Liver (tissue), 9 donors: ENCODE results near the gene RGS18. TPM values are rescaled to one million over a fixed set of nuclear protein-coding genes. Genes with fewer than 3 reads are reported as not detected.

Experiments used
- DNase-seq: peaks from one replicate; pipeline ENCODE4 v3.0.0-alpha.2; 2017; ENCODE audit warnings: low spot score
- H3K27ac ChIP-seq, 2 donors: one replicate each; pipeline ENCODE4 v1.7.0; 2013; ENCODE audit warnings: inconsistent platforms in 2 of 2, low read length in 2 of 2, control low read depth in 1 of 2, low read depth in 1 of 2, mild to moderate bottlenecking in 1 of 2
- H3K27me3 ChIP-seq, 4 donors: one replicate each; pipeline versions ENCODE4 v1.6.1 to v1.7.0; 2013; ENCODE audit warnings: low read length in 3 of 4, inconsistent platforms in 1 of 4, mild to moderate bottlenecking in 1 of 4, moderate library complexity in 1 of 4; ENCODE audit not compliant: control insufficient read depth in 4 of 4, insufficient read depth in 4 of 4
- H3K36me3 ChIP-seq, 4 donors: one replicate each; pipeline versions ENCODE4 v1.6.1 to v1.7.0; 2013; ENCODE audit warnings: low read length in 3 of 4, mild to moderate bottlenecking in 3 of 4, low read depth in 1 of 4, moderate library complexity in 1 of 4; ENCODE audit not compliant: control insufficient read depth in 4 of 4, insufficient read depth in 3 of 4
- H3K4me1 ChIP-seq, 4 donors: one replicate each; pipeline versions ENCODE4 v1.6.1 to v1.7.0; 2013; ENCODE audit warnings: low read length in 3 of 4, mild to moderate bottlenecking in 3 of 4, moderate library complexity in 1 of 4; ENCODE audit not compliant: control insufficient read depth in 4 of 4, insufficient read depth in 4 of 4
- H3K4me3 ChIP-seq, 3 donors: one replicate each; pipeline versions ENCODE4 v1.6.1 to v1.7.0; 2013; ENCODE audit warnings: low read length in 3 of 3, control low read depth in 1 of 3, low read depth in 1 of 3, mild to moderate bottlenecking in 1 of 3
- H3K9ac ChIP-seq, 2 donors: one replicate each; pipeline ENCODE4 v1.7.0; 2013; ENCODE audit warnings: low read length in 2 of 2, mild to moderate bottlenecking in 2 of 2, moderate library complexity in 2 of 2, control low read depth in 1 of 2, low read depth in 1 of 2
- H3K9me3 ChIP-seq, 4 donors: one replicate each; pipeline versions ENCODE4 v1.6.1 to v1.7.0; 2013; ENCODE audit warnings: low read length in 3 of 4; ENCODE audit not compliant: control insufficient read depth in 4 of 4
- EGR1 ChIP-seq, 2 donors: IDR thresholded peaks; 2 replicates each; pipeline ENCODE4 v1.6.1; 2016 to 2018; ENCODE audit warnings: antibody characterized with exemption in 2 of 2, low read depth in 2 of 2
- FOXA1 ChIP-seq: IDR thresholded peaks from 2 replicates; pipeline ENCODE4 v1.6.1; 2016; ENCODE audit warnings: antibody characterized with exemption
- FOXA2 ChIP-seq: IDR thresholded peaks from 2 replicates; pipeline ENCODE4 v1.6.1; 2016; ENCODE audit warnings: antibody characterized with exemption
- GABPA ChIP-seq, 2 donors: IDR thresholded peaks in 1 of 2; conservative IDR thresholded peaks in 1 of 2; 2 replicates each; pipeline ENCODE4 v1.6.1; 2016; ENCODE audit warnings: antibody characterized with exemption in 2 of 2, mild to moderate bottlenecking in 1 of 2, moderate library complexity in 1 of 2
- HNF4A ChIP-seq, 2 donors: conservative IDR thresholded peaks; 2 replicates each; pipeline ENCODE4 v1.6.1; 2016; ENCODE audit warnings: antibody characterized with exemption in 2 of 2, mild to moderate bottlenecking in 2 of 2
- HNF4G ChIP-seq: IDR thresholded peaks from 2 replicates; pipeline ENCODE4 v1.6.1; 2016; ENCODE audit warnings: antibody characterized with exemption
- JUND ChIP-seq, 2 donors: IDR thresholded peaks; 2 replicates each; pipeline ENCODE4 v1.6.1; 2016; ENCODE audit warnings: antibody characterized with exemption in 2 of 2
- NR2F2 ChIP-seq: IDR thresholded peaks from 2 replicates; pipeline ENCODE4 v1.6.1; 2016; ENCODE audit warnings: antibody characterized with exemption
- RAD21 ChIP-seq, 2 donors: IDR thresholded peaks; 2 replicates each; pipeline ENCODE4 v1.6.1; 2016; ENCODE audit warnings: antibody characterized with exemption in 2 of 2, mild to moderate bottlenecking in 2 of 2
- REST ChIP-seq: IDR thresholded peaks from 2 replicates; pipeline ENCODE4 v1.6.1; 2016; ENCODE audit warnings: antibody characterized with exemption, mild to moderate bottlenecking
- RXRA ChIP-seq, 2 donors: IDR thresholded peaks; 2 replicates each; pipeline ENCODE4 v1.6.1; 2017 to 2018; ENCODE audit warnings: antibody characterized with exemption in 2 of 2, mild to moderate bottlenecking in 1 of 2
- SP1 ChIP-seq: IDR thresholded peaks from 2 replicates; pipeline ENCODE4 v1.6.1; 2018; ENCODE audit warnings: antibody characterized with exemption, mild to moderate bottlenecking
- TAF1 ChIP-seq: conservative IDR thresholded peaks from 2 replicates; pipeline ENCODE4 v1.6.1; 2016; ENCODE audit warnings: antibody characterized with exemption, mild to moderate bottlenecking
- YY1 ChIP-seq: IDR thresholded peaks from 2 replicates; pipeline ENCODE4 v1.6.1; 2016; ENCODE audit warnings: antibody characterized with exemption, mild to moderate bottlenecking
- WGBS: extraction: QIAGEN DNeasy Blood & Tissue Kit; methylation state at CpG from one replicate; pipeline ENCODE4 v1.1.7; 2013; 5-methylcytosine and 5-hydroxymethylcytosine counted together
- polyA plus RNA-seq, 2 donors: library from polyadenylated mRNA; stranded (reverse) in 1 of 2; unstranded in 1 of 2; fragments of 200-250 nt in 1 of 2; fragments of >200 nt in 1 of 2; fragmentation: Nextera tagmentation in 1 of 2; extraction: Ambion mirVana in 1 of 2; gene quantifications; one replicate each; pipeline versions ENCODE4 v1.2.1 to v1.2.3, GENCODE V29; 2013 to 2015
- total RNA-seq, 2 donors: library from RNA; depleted of rRNA; stranded (reverse); fragments of >200 nt; gene quantifications; one replicate each; pipeline ENCODE4 v1.2.3, GENCODE V29; 2014
- TF ChIP-seq, protein P1 (sequence below): fragments of 150-350 bp; IDR thresholded peaks from 2 replicates; pipeline ENCODE4 v1.5.1; 2017; ENCODE audit warnings: improper control_type of control experiment, low read depth, low read length; ENCODE audit not compliant: missing input control
- TF ChIP-seq, protein P2 (sequence below): IDR thresholded peaks from 2 replicates; pipeline ENCODE4 v1.6.1; 2016; ENCODE audit warnings: antibody characterized with exemption
- TF ChIP-seq, protein P3 (sequence below): IDR thresholded peaks from 2 replicates; pipeline ENCODE4 v1.6.1; 2016; ENCODE audit warnings: antibody characterized with exemption
- TF ChIP-seq, protein P4 (sequence below): IDR thresholded peaks from 2 replicates; pipeline ENCODE4 v1.6.1; 2016; ENCODE audit warnings: antibody characterized with exemption
- donor health status: healthy.
- donor health status: healthy.
- donor health status: healthy.
- donor health status: healthy.
- donor health status: healthy.

The RGS18 gene
- total and polyA plus RNA-seq, 4 donors, result 1.0 to 11.1 (median 1.8) TPM

DNA sequence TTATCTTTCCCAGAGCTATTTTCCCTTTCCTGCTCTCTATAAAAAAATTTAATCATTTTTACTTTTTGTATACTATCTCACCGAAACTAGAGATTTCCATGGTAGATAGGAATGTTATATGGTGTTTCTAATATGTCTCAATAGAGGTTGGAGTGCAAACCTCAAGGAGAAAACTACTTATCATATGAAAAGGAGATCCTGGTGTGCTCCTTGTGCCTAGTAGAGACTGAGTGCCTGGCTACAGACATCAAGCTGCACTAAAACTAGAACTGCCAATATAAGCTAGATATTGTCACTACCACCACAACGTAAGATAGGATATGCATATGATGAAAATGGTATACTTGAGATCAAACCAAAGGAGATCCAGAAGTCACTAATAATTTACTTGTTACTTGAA, 67.0 kb downstream of the RGS18 start:
- WGBS, result 69% methylated on average over 2 of the region's 2 CpGs
- TF ChIP-seq JUND (IDR thresholded peaks at IDR 0.05), result no peak
- TF ChIP-seq, protein P1, sequence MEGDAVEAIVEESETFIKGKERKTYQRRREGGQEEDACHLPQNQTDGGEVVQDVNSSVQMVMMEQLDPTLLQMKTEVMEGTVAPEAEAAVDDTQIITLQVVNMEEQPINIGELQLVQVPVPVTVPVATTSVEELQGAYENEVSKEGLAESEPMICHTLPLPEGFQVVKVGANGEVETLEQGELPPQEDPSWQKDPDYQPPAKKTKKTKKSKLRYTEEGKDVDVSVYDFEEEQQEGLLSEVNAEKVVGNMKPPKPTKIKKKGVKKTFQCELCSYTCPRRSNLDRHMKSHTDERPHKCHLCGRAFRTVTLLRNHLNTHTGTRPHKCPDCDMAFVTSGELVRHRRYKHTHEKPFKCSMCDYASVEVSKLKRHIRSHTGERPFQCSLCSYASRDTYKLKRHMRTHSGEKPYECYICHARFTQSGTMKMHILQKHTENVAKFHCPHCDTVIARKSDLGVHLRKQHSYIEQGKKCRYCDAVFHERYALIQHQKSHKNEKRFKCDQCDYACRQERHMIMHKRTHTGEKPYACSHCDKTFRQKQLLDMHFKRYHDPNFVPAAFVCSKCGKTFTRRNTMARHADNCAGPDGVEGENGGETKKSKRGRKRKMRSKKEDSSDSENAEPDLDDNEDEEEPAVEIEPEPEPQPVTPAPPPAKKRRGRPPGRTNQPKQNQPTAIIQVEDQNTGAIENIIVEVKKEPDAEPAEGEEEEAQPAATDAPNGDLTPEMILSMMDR, result no peak
- no peak for TF ChIP-seq RAD21 (IDR thresholded peaks at IDR 0.05)
- no peak for TF ChIP-seq EGR1 (IDR thresholded peaks at IDR 0.05; ENCODE audit: low read depth in 2 of 2)
- TF ChIP-seq, protein P2, sequence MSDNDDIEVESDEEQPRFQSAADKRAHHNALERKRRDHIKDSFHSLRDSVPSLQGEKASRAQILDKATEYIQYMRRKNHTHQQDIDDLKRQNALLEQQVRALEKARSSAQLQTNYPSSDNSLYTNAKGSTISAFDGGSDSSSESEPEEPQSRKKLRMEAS, result no peak
- no peak for TF ChIP-seq FOXA1
- TF ChIP-seq, protein P3, sequence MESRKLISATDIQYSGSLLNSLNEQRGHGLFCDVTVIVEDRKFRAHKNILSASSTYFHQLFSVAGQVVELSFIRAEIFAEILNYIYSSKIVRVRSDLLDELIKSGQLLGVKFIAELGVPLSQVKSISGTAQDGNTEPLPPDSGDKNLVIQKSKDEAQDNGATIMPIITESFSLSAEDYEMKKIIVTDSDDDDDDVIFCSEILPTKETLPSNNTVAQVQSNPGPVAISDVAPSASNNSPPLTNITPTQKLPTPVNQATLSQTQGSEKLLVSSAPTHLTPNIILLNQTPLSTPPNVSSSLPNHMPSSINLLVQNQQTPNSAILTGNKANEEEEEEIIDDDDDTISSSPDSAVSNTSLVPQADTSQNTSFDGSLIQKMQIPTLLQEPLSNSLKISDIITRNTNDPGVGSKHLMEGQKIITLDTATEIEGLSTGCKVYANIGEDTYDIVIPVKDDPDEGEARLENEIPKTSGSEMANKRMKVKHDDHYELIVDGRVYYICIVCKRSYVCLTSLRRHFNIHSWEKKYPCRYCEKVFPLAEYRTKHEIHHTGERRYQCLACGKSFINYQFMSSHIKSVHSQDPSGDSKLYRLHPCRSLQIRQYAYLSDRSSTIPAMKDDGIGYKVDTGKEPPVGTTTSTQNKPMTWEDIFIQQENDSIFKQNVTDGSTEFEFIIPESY, result no peak
- TF ChIP-seq, protein P4, sequence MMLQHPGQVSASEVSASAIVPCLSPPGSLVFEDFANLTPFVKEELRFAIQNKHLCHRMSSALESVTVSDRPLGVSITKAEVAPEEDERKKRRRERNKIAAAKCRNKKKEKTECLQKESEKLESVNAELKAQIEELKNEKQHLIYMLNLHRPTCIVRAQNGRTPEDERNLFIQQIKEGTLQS, result no peak
- TF ChIP-seq TAF1, result no peak
- no peak for TF ChIP-seq REST
- TF ChIP-seq NR2F2, result no peak
- TF ChIP-seq GABPA (IDR thresholded peaks at IDR 0.05 in 1 of 2, conservative IDR thresholded peaks at IDR 0.05 in 1 of 2), result no peak
- TF ChIP-seq SP1, result no peak
- TF ChIP-seq RXRA (IDR thresholded peaks at IDR 0.05), result no peak
- no peak for TF ChIP-seq HNF4G
- no peak for TF ChIP-seq YY1
- TF ChIP-seq HNF4A (conservative IDR thresholded peaks at IDR 0.05), result no peak
- no peak for TF ChIP-seq FOXA2
- DNase-seq, result no peak
- Histone ChIP-seq H3K9me3 (peaks cover 0 to 3% (median 0%) of the 10 kb centered on the region in 4 donors), H3K4me3 (no peak overlapping the region), H3K27ac (no peak overlapping the region), H3K36me3 (no peaks in the 10 kb centered on the region), H3K9ac (no peak overlapping the region), H3K27me3 (peaks cover 0 to 3% (median 0%) of the 10 kb centered on the region in 4 donors), H3K4me1 (no peaks in the 10 kb centered on the region)
